SK-MEL-5 (cell line): ENCODE data around the gene CEBPB. TPM values are rescaled to one million over a fixed set of nuclear protein-coding genes. Genes with fewer than 3 reads are reported as not detected.
"Not testable (repeated sequence)": the region's sequence is repeated elsewhere in the genome, so short reads cannot be mapped to it uniquely, and the experiment has no call there.

Experiments used
- DNase-seq: peaks from one replicate; pipeline ENCODE4 v3.0.0-alpha.2; 2016; ENCODE audit warnings: low read depth, low spot score
- in situ Hi-C: cut with HindIII; loops from 2 replicates; pipeline ENCODE4 v1.10.0; 2016; ENCODE audit warnings: low sequenced_read_pairs, high pct_unique_total_duplicates, low pct_unique_long_range_greater_than_20kb
- total RNA-seq: library from RNA; depleted of rRNA; stranded (reverse); fragments of >200 nt; shearing (Covaris generic); gene quantifications from 2 replicates; pipeline ENCODE4 v1.2.3, GENCODE V29; 2014

Gene CEBPB
- total RNA-seq, 1 experiment from 2014 or later = 69.6 TPM

- DNase-seq = no peak
- in situ Hi-C loops = no loop called here
Measured at GRCh38 chr20:50199703-50200102, 9.1 kb downstream of the CEBPB start.

DNA sequence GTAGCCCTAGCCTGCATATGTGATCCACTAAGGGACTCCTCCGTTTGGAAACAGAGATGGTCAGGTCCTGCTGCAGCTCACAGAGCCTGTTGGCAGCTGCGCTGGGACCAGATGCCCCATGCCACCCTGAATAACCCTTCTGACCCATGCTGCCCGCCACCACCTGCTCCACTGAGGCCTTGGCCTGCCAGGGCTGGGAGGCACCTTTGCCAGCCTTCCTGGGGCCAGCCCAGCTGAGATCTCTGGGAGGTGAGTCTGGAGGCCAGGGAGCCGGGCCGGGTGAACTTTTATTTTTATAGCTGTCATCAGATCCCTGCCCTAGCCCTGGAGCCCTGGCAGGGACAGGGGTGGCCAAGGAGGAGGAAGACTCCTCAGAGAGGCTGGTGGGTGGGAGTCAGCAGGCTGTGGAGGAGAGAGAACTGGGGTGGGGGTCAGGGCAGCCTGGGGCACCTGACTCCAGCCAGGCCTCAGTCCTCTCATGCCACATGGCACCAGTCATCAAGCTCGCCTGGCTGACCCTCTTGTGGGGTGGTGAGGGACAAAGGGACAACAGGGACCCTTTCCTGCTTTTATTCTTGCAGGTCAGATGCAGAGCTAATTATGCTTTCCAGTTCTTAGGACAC, 10.0 kb downstream of the CEBPB start:
- in situ Hi-C loops = no loop called here

GRCh38 chr20:50201710-50202109, 11.1 kb downstream of the CEBPB start:
- DNase-seq, in situ Hi-C loops: not testable (repeated sequence)

More for the DNA sequence above, 10.0 kb downstream of the CEBPB start:
- no peak for DNase-seq

DNA sequence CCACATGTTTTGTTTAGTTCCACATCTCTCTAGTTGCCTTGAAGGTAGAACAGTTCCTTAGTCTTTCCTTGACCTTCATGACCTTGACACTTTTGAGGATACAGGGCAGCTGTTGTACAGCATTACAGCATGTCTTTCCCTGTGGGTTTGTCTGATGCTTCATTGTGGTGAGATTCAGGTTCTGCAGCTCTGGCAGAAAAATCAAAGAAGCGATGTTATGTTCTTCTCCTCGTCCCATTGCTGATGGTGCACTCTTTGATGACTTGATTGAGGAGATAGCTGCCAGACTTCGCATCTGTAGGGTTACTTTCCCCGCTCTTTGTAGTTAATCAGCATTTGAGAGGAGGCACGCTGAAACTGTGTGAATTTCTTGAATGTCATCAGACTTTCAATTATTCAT, 12.0 kb downstream of the CEBPB start:
- DNase-seq = no peak
- in situ Hi-C loops = no loop called here

GRCh38 chr20:50203951-50204937, 13.6 kb downstream of the CEBPB start:
- no peak for DNase-seq
- in situ Hi-C loops = no loop called here

- DNase-seq = no peak
- in situ Hi-C loops = no loop called here
Measured at GRCh38 chr20:50207026-50207425, 16.4 kb downstream of the CEBPB start.

GRCh38 chr20:50208085-50208491, 17.5 kb downstream of the CEBPB start:
- no peak for DNase-seq
- in situ Hi-C loops = no loop called here

DNA sequence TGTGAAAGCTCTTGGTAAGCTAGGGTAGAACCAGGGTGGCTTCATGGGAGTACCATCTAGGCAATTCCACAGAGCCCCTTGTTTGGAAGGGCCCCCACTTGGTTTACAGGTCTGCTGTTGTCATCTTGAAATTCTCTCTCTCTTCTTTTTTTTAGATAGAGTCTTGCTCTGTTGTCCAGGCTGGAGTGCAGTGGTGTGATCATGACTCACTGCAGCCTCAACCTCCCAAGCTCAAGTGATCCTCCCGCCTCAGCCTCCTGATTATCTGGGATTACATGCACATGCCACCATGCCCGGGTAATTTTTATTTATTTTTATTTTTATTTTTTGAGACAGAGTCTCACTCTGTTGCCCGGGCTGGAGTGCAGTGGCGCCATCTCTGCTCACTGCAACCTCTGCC, 18.2 kb downstream of the CEBPB start:
- in situ Hi-C loops, DNase-seq: not testable (repeated sequence)

DNA sequence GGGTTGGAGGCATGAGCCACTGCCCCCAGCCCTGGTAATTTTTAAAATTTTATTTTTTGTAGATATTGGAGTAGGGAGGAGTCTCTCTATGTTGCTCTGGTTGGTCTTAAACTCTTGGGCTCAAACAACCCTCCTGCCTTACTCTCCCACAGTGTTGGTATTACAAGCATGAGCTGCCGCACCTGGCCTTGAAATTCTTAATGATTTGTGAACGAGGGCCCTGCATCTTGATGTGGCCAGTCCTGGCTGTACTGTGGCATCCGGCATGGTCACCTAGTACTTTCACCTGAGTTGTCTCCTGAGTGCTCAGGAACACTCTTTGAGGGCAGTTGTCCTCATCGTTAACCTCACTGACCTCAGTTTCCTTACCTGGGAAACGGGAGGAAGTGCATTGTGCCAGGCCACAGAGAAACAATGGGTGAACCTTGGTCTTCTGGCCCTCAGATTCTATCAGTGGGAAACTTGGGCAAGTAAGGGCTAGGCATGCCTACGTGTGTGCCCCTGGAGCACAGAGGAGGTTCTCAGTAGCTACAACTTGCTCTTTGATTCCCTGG, 19.5 kb downstream of the CEBPB start:
- in situ Hi-C loops = no loop called here
- no peak for DNase-seq

DNA sequence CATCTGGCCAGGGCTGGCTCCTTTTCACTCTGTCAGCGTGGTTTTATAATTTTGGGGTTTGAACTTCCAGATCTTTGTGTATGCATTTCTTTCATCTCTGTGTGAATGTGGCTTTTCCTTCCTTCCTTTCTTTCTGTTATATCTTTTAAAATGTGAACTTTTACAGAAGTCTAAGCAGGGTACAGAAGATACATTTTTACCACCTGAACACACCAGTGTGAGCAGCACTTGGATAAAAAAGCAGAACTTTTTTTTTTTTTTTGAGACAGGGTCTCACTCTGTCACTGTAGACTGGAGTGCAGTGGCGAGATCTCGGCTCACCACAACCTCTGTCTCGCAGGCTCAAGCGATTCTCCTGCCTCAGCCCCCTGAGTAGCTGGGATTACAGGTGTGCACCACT, 20.5 kb downstream of the CEBPB start:
- DNase-seq = no peak
- in situ Hi-C loops = no loop called here

DNA sequence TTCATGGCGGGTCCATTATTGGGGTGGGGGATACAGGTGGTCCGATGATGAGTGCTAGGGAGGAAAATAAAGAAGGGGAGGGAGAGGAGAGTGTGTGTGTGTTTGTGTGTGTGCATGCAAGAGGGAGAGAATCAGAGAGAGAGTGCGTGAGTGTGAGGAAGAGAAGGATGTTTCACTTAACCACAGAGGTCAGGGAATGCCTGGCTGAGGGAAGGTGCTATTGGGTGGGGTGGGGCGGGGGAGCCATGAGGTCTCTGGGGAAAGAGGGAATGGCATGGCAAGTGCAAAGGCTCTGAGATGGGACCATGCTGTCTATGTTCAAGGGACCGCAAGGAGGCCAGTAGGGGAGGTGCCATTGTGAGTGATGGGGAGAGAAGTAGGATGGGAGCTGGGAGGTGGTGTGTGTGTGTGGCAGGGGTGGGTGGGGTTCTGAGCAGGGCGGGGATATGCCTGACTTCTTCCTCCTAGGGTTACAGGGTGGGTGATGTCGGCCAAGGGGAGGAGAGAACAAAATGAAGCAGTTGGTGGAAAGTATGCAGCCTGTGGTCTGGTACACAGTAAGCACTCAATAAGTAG, 23.0 kb downstream of the CEBPB start:
- DNase-seq = no peak
- in situ Hi-C loops = no loop called here

- DNase-seq = no peak
- in situ Hi-C loops = no loop called here
Measured at GRCh38 chr20:50214226-50215024, 23.8 kb downstream of the CEBPB start.

DNA sequence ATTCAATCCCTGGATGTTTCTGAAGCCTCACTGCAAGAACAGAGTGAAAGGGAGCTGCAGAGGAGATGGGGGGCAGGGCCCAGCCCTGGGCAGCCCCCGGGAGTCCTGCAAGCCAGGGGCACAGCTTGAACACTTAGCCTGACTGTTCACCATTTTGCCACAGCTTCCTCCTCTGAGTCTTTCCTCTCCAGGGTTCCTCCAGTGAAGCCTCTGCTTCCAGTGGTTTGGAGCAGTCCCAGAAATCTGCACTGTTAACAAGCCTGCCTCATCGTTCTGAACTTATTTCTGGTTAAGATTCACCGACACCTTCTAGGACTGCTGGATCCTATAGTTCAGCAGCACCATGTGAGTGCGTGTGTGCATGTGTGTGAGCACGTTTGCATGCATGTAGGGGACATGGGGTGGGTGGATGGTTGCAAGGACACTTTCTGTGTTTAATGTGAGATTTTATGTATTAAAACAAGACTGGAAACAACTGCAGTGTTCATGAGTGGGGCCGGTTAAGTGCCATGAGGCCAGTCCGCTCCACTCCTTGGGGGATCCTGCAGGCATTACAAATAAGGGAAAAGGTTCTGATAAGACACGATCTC, 24.6 kb downstream of the CEBPB start:
- in situ Hi-C loops = no loop called here
- DNase-seq = no peak

DNA sequence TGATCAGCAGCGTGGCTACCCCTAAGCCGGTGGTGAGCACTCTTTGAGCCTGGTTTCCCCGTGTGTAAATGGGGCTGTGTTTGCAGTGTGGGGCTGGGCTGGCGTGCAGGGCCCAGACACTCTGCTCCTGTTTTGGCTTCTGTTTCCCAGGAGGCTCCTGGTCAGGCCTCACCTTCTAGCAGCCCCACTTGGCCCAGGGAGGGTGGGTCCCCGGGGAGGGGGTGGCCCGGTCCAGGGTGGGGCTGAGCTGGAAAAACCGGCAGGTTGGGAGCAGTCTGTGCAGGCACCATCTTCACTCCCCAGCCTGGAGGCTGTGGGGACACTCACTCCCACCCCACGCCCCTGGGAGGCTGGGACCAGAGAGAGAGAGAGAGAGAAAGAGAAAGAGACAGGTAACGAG, 25.3 kb downstream of the CEBPB start:
- DNase-seq = no peak
- in situ Hi-C loops = no loop called here

DNA sequence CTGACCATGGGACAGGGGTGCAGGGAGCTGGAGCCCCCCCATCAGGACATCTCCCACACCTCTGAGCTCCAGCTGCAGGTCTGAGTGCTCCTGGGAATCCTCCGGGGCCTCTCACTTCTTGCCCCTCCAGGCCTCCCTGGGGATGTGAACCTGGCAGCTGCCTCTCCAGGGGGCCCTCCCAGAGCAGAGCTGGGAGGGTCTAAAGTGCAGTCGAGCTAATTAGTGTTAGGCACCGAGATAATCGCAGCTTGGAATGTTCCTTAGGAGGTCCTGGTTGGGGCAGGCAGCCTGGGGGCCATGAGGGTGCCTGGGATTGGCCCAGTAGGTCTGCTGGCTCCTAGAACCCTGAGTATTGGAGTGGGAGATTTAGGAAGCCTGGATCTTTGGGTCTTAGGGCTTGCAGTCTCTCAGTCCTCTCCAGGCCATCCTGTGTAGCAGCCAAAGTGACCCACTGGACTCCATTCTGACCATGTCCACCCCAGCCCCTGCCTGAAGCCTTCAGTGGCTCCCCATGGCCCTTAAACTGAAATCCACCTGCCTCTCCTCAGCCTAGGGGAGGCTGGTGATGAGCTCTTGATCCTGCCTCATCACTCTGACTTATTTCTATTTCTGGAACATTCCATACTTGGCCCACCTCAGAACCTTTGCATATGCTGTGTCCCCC, 26.0 kb downstream of the CEBPB start:
- in situ Hi-C loops = no loop called here
- DNase-seq = no peak

GRCh38 chr20:50217207-50217949, 26.7 kb downstream of the CEBPB start:
- in situ Hi-C loops = no loop called here
- DNase-seq = no peak
